ENCODE data around the gene IREB2.

GRCh38 chr15:78507831-78508160 lies 69.8 kb downstream of the IREB2 start:
- TF ChIP-seq POLR2A (IDR thresholded peaks at IDR 0.05; ENCODE audit: low read length): no peak
- TF ChIP-seq GATA1 (IDR thresholded peaks at IDR 0.05; ENCODE audit: low read depth, low read length): no peak

All from erythroblast (primary cell).